ENCODE results near the gene KLHL22.
"Not testable (repeated sequence)": the region's sequence is repeated elsewhere in the genome, so short reads cannot be mapped to it uniquely, and the experiment has no call there.

Gene KLHL22

GRCh38 chr22:20415699-20416098, 79.9 kb downstream of the KLHL22 start:
- H3K36me3 Mint-ChIP-seq (ENCODE audit: low read depth); H3K27ac Mint-ChIP-seq; intact Hi-C loops (cut with micrococcal nuclease); H3K9me3 Mint-ChIP-seq; H3K4me1 Mint-ChIP-seq (ENCODE audit: low read depth); H3K4me3 Mint-ChIP-seq: not testable (repeated sequence)
- H3K27me3 Mint-ChIP-seq = peaks cover 12% of the 10 kb centered on the region

DNA sequence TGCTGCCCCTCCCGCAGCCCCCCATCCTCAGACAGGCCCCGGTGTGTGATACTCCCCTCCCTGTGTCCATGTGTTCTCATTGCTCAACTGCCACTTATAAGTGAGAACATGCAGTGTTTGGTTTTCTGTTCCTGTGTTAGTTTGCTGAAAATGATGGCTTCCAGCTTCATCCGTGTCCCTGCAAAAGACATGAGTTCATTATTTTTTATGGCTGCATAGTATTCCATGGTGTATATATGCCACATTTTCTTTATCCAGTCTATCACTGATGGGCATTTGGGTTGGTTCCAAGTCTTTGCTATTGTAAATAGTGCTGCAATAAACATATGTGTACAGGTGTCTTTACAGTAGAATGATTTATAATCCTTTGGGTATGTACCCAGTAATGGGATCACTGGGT, 80.4 kb downstream of the KLHL22 start:
- intact Hi-C loops (cut with micrococcal nuclease); H3K36me3 Mint-ChIP-seq (ENCODE audit: low read depth); H3K27ac Mint-ChIP-seq; H3K9me3 Mint-ChIP-seq; H3K4me3 Mint-ChIP-seq; H3K4me1 Mint-ChIP-seq (ENCODE audit: low read depth): not testable (repeated sequence)
- H3K27me3 Mint-ChIP-seq = peaks cover 12% of the 10 kb centered on the region

- Mint-ChIP-seq H3K4me3 (no peak overlapping the region), H3K4me1 (ENCODE audit: low read depth) (peaks cover 6% of the 10 kb centered on the region), H3K9me3 (no peaks in the 10 kb centered on the region), H3K27ac (no peak overlapping the region), H3K36me3 (ENCODE audit: low read depth) (no peaks in the 10 kb centered on the region), H3K27me3 (peaks cover 12% of the 10 kb centered on the region)
- intact Hi-C loops (cut with micrococcal nuclease) = no loop called here
These were observed 81.1 kb downstream of the KLHL22 start for GRCh38 chr22:20414450-20414849.

GRCh38 chr22:20414059-20414440, 81.5 kb downstream of the KLHL22 start:
- Mint-ChIP-seq H3K4me3 (no peak overlapping the region), H3K27ac (no peak overlapping the region), H3K4me1 (ENCODE audit: low read depth) (peaks cover 6% of the 10 kb centered on the region), H3K27me3 (peaks cover 8% of the 10 kb centered on the region), H3K9me3 (no peaks in the 10 kb centered on the region), H3K36me3 (ENCODE audit: low read depth) (no peaks in the 10 kb centered on the region)
- intact Hi-C loops (cut with micrococcal nuclease) = no loop called here

DNA sequence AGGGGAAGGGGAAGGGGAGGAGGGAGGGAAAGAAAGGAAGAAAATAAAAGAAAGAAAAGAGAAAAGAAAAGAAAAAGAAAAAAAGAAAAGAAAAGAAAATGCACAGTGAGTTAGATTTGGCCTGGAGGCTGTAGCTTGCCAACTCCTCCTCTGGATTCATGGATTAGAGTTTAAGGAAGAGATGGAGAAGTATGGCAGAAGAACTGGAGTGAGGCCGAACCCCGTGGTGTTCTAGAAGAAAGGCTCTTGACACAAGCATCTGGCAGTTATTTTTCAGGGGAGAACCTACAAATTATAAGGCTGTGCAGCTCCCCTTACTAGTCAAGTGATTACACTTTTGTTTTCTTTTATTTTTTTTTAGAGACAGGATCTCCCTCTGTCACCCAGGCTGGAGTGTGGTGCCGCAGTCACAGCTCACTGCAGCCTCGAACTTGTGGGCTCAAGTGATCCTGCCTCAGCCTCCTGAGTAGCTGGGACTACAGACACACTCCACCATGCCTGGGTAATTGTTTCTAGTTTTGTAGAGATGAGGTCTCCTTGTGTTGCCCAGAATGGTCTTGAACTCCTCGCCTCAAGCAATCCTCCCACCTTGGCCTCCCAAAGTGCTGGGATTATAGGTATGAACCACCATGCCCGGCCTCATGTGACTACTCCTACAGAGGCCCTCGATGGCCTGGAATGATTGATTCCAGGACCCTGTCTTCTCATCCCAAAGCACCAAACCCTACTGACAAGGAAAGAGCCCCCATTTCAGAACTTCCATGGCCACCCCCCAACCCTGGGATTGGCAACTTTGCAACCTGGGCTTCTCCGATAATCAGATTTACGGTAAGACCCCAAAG, 82.2 kb downstream of the KLHL22 start:
- H3K4me3 Mint-ChIP-seq = no peak overlapping the region
- H3K27ac Mint-ChIP-seq = no peak overlapping the region
- H3K36me3 Mint-ChIP-seq (ENCODE audit: low read depth) = no peaks in the 10 kb centered on the region
- peaks cover 5% of the 10 kb centered on the region for H3K27me3 Mint-ChIP-seq
- peaks cover 6% of the 10 kb centered on the region for H3K4me1 Mint-ChIP-seq (ENCODE audit: low read depth)
- intact Hi-C loops (cut with micrococcal nuclease) = no loop called here
- no peaks in the 10 kb centered on the region for H3K9me3 Mint-ChIP-seq

- Mint-ChIP-seq H3K4me3 (no peak overlapping the region), H3K9me3 (no peaks in the 10 kb centered on the region), H3K36me3 (ENCODE audit: low read depth) (no peaks in the 10 kb centered on the region), H3K4me1 (ENCODE audit: low read depth) (peaks cover 6% of the 10 kb centered on the region), H3K27ac (no peak overlapping the region), H3K27me3 (peaks cover 3% of the 10 kb centered on the region)
- intact Hi-C loops (cut with micrococcal nuclease) = no loop called here
These were observed 83.0 kb downstream of the KLHL22 start for GRCh38 chr22:20412474-20413216.

GRCh38 chr22:20409385-20409784, 86.2 kb downstream of the KLHL22 start:
- H3K36me3 Mint-ChIP-seq (ENCODE audit: low read depth) = peaks cover 30% of the 10 kb centered on the region
- intact Hi-C loops (cut with micrococcal nuclease); H3K27me3 Mint-ChIP-seq; H3K9me3 Mint-ChIP-seq; H3K27ac Mint-ChIP-seq; H3K4me3 Mint-ChIP-seq; H3K4me1 Mint-ChIP-seq (ENCODE audit: low read depth): not testable (repeated sequence)

- Mint-ChIP-seq H3K27me3 (no peaks in the 10 kb centered on the region), H3K36me3 (ENCODE audit: low read depth) (peaks cover 33% of the 10 kb centered on the region), H3K4me1 (ENCODE audit: low read depth) (peaks cover 6% of the 10 kb centered on the region), H3K27ac (no peak overlapping the region), H3K4me3 (no peak overlapping the region), H3K9me3 (no peaks in the 10 kb centered on the region)
- intact Hi-C loops (cut with micrococcal nuclease) = no loop called here
These were observed 86.7 kb downstream of the KLHL22 start for GRCh38 chr22:20408891-20409290.

DNA sequence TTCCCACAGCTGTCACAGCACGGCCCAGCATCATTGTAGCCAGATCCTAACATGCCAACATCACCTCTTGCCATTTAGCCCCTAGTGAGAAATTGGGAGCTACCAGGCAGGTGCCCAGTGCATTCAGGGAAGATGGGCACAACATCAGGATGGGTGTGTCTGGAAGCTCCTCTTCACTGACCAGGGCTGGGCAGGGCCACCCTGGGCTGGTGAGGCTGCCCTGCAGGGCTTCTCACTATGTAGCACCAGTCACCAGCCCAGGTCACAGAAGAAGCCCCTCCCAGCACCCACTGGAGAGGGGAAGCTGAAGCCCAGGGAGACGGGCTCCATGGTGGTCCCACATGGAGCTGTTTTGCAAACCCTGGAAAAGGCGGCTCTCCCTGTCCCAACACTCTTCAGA, 87.8 kb downstream of the KLHL22 start:
- Mint-ChIP-seq H3K36me3 (ENCODE audit: low read depth) (peaks cover 43% of the 10 kb centered on the region), H3K27me3 (no peaks in the 10 kb centered on the region), H3K4me3 (no peak overlapping the region), H3K4me1 (ENCODE audit: low read depth) (peaks cover 2% of the 10 kb centered on the region), H3K27ac (no peak overlapping the region), H3K9me3 (no peaks in the 10 kb centered on the region)
- intact Hi-C loops (cut with micrococcal nuclease) = no loop called here

- no peaks in the 10 kb centered on the region for H3K4me1 Mint-ChIP-seq (ENCODE audit: low read depth)
- H3K27ac Mint-ChIP-seq = no peak overlapping the region
- intact Hi-C loops (cut with micrococcal nuclease) = no loop called here
- no peaks in the 10 kb centered on the region for H3K27me3 Mint-ChIP-seq
- no peaks in the 10 kb centered on the region for H3K9me3 Mint-ChIP-seq
- peaks cover 45% of the 10 kb centered on the region for H3K36me3 Mint-ChIP-seq (ENCODE audit: low read depth)
- no peak overlapping the region for H3K4me3 Mint-ChIP-seq
These were observed 88.7 kb downstream of the KLHL22 start for GRCh38 chr22:20406686-20407408.

DNA sequence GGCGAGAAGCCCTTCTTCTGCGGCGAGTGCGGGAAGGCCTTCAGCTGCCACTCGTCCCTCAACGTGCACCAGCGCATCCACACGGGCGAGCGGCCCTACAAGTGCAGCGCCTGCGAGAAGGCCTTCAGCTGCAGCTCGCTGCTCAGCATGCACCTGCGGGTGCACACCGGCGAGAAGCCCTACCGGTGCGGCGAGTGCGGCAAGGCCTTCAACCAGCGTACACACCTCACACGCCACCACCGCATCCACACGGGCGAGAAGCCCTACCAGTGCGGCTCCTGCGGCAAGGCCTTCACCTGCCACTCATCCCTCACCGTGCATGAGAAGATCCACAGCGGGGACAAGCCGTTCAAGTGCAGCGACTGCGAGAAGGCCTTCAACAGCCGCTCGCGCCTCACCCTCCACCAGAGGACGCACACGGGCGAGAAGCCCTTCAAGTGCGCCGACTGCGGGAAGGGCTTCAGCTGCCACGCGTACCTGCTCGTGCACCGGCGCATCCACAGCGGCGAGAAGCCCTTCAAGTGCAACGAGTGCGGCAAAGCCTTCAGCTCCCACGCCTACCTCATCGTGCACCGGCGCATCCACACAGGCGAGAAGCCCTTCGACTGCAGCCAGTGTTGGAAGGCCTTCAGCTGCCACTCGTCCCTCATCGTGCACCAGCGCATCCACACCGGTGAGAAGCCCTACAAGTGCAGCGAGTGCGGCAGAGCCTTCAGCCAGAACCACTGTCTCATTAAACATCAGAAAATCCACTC, 89.5 kb downstream of the KLHL22 start:
- H3K27me3 Mint-ChIP-seq = no peaks in the 10 kb centered on the region
- no peaks in the 10 kb centered on the region for H3K9me3 Mint-ChIP-seq
- intact Hi-C loops (cut with micrococcal nuclease) = no loop called here
- H3K27ac Mint-ChIP-seq = no peak overlapping the region
- no peaks in the 10 kb centered on the region for H3K4me1 Mint-ChIP-seq (ENCODE audit: low read depth)
- H3K4me3 Mint-ChIP-seq = no peak overlapping the region
- H3K36me3 Mint-ChIP-seq (ENCODE audit: low read depth) = peaks cover 52% of the 10 kb centered on the region

DNA sequence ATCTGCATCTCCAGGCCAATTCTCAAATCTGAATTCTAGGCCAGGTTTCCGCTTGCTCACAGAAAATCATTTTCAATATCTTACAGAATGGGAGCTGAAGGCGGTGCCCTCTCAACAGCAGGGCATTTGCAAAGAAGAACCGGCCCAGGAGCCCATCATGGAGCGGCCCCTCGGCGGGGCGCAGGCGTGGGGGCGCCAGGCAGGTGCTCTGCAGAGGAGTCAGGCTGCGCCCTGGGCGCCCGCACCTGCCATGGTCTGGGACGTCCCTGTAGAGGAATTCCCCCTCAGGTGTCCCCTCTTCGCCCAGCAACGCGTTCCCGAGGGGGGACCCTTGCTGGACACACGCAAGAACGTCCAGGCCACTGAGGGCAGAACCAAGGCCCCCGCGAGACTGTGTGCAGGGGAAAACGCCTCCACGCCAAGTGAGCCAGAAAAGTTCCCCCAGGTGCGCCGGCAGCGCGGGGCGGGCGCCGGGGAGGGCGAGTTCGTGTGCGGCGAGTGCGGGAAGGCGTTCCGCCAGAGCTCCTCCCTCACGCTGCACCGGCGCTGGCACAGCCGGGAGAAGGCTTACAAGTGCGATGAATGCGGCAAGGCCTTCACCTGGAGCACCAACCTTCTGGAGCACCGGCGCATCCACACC, 90.2 kb downstream of the KLHL22 start:
- H3K27me3 Mint-ChIP-seq = no peaks in the 10 kb centered on the region

GRCh38 chr22:20404881-20405280, 90.7 kb downstream of the KLHL22 start:
- Mint-ChIP-seq H3K27ac (no peak overlapping the region), H3K9me3 (no peaks in the 10 kb centered on the region), H3K4me3 (no peak overlapping the region), H3K4me1 (ENCODE audit: low read depth) (no peaks in the 10 kb centered on the region), H3K36me3 (ENCODE audit: low read depth) (peaks cover 59% of the 10 kb centered on the region), H3K27me3 (no peaks in the 10 kb centered on the region)
- intact Hi-C loops (cut with micrococcal nuclease) = no loop called here

More for the DNA sequence above, 90.2 kb downstream of the KLHL22 start:
- H3K4me1 Mint-ChIP-seq (ENCODE audit: low read depth) = no peaks in the 10 kb centered on the region
- H3K4me3 Mint-ChIP-seq = no peak overlapping the region
- no peak overlapping the region for H3K27ac Mint-ChIP-seq
- intact Hi-C loops (cut with micrococcal nuclease) = no loop called here
- H3K9me3 Mint-ChIP-seq = no peaks in the 10 kb centered on the region
- peaks cover 59% of the 10 kb centered on the region for H3K36me3 Mint-ChIP-seq (ENCODE audit: low read depth)

Measured in dendritic cell treated with granulocyte-macrophage colony-stimulating factor and Interleukin-4, amounts not matched to agents 40 ng/mL and 50 ng/mL, for 4 days (primary cell).